H1 (cell line): Measurements from ENCODE around the gene COL8A1. TPM values are rescaled to one million over a fixed set of nuclear protein-coding genes. Genes with fewer than 3 reads are reported as not detected.

Source experiments
- EGR1 ChIP-seq: IDR thresholded peaks from 2 replicates; pipeline ENCODE4 v1.6.1; 2011; ENCODE audit warnings: low read depth, low read length, borderline replicate concordance
- GABPA ChIP-seq: IDR thresholded peaks from 2 replicates; pipeline ENCODE4 v1.6.1; 2011; ENCODE audit warnings: mild to moderate bottlenecking, low read length, moderate library complexity, borderline replicate concordance; ENCODE audit not compliant: insufficient read depth
- TBP ChIP-seq: IDR thresholded peaks from 2 replicates; pipeline ENCODE4 v1.6.1; 2011; ENCODE audit warnings: low read depth, low read length, improper control_type of control experiment
- polyA plus RNA-seq, 7 experiments: library from polyadenylated mRNA; depleted of rRNA in 3 of 7; stranded (reverse) in 5 of 7; unstranded in 2 of 7; fragments of >200 nt in 5 of 7; fragments of 200-250 nt in 2 of 7; gene quantifications; 1 replicate in 5 of 7; 2 replicates in 1 of 7; 4 replicates in 1 of 7; pipeline versions ENCODE4 v1.2.1 to v1.2.3, GENCODE V29; 2011 to 2013; ENCODE audit warnings: missing spikeins in 2 of 7, mixed read lengths in 2 of 7
- total RNA-seq: library from RNA; stranded (reverse); fragmentation: NEBNext Ultra II Directional; extraction: Animal tissue kit (Norgen Biotek cat#: 25700); gene quantifications from 2 replicates; pipeline ENCODE4 v1.2.1, GENCODE V29; 2021

COL8A1 gene
- total and polyA plus RNA-seq, 2 of the 8 experiments (the other 6 are each of a cell fraction or from before 2014, with no cell fraction given), result 0.21 to 1.2 TPM

- TF ChIP-seq EGR1 (no peak), TBP (no peak), GABPA (no peak)
Observed at GRCh38 chr3:99666201-99666600, 27.8 kb downstream of the COL8A1 start (continued).
